Measurements from ENCODE around the gene CARS1. TPM values are rescaled to one million over a fixed set of nuclear protein-coding genes. Genes with fewer than 3 reads are reported as not detected.

Gene CARS1
- total RNA-seq, 4 donors from 2014 or later = 41.7 to 59.9 (median 54.1) TPM

- TF ChIP-seq CTCF (IDR thresholded peaks at IDR 0.05) (no peak), POLR2A (IDR thresholded peaks at IDR 0.05) (no peak)
- H3K36me3 ChIP-seq = peaks cover 0 to 30% (median 0%) of the 10 kb centered on the region in 3 donors
- DNase-seq = no peak
These were observed 34.0 kb upstream of the CARS1 start for GRCh38 chr11:3091081-3091845.

GRCh38 chr11:3090096-3090901, 33.1 kb upstream of the CARS1 start:
- H3K27me3 ChIP-seq = no peaks in the 10 kb centered on the region
- TF ChIP-seq CTCF (IDR thresholded peaks at IDR 0.05) = no peak
- TF ChIP-seq POLR2A (IDR thresholded peaks at IDR 0.05) = no peak
- no peaks in the 10 kb centered on the region for H3K4me1 ChIP-seq
- H3K36me3 ChIP-seq = peaks cover 0 to 30% (median 0%) of the 10 kb centered on the region in 3 donors
- no peak overlapping the region for H3K4me3 ChIP-seq
- no peak overlapping the region for H3K27ac ChIP-seq
- peak in 1 of 3 donors; percentile 43 for DNase-seq
- no peaks in the 10 kb centered on the region for H3K9me3 ChIP-seq

More at GRCh38 chr11:3091081-3091845, 34.0 kb upstream of the CARS1 start:
- no peaks in the 10 kb centered on the region for H3K4me1 ChIP-seq
- H3K27ac ChIP-seq = no peak overlapping the region
- H3K9me3 ChIP-seq = no peaks in the 10 kb centered on the region
- no peaks in the 10 kb centered on the region for H3K27me3 ChIP-seq
- H3K4me3 ChIP-seq = no peak overlapping the region

GRCh38 chr11:3089236-3090061, 32.2 kb upstream of the CARS1 start:
- Histone ChIP-seq H3K36me3 (peaks cover 0 to 30% (median 0%) of the 10 kb centered on the region in 3 donors), H3K27ac (no peak overlapping the region), H3K27me3 (no peaks in the 10 kb centered on the region), H3K4me1 (no peaks in the 10 kb centered on the region), H3K4me3 (no peak overlapping the region), H3K9me3 (no peaks in the 10 kb centered on the region)
- TF ChIP-seq CTCF (IDR thresholded peaks at IDR 0.05) (no peak), POLR2A (IDR thresholded peaks at IDR 0.05) (no peak)
- DNase-seq = no peak

DNA sequence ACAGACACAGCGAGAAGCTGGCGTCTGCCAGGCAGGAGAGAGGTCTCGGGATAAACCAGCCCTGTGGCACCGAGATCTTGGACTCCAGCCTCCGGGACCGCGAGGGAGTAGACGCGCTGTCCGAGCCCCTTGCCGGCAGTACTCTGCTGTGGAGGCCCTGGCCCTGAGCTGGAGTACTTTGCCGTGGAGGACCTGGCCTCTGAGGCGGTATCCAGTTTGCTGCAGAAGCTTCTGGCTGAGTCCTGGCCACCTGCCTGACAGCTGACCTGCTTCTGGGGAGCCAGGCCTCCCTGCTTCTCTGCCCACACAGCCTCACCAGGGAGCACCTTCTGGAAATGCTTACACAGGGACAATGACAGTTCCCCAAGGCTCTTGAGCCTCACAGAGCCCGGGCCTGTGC, 31.6 kb upstream of the CARS1 start:
- no peak for TF ChIP-seq CTCF (IDR thresholded peaks at IDR 0.05)
- no peak for TF ChIP-seq POLR2A (IDR thresholded peaks at IDR 0.05)
- H3K36me3 ChIP-seq = peaks cover 0 to 30% (median 0%) of the 10 kb centered on the region in 3 donors
- H3K4me3 ChIP-seq = no peak overlapping the region
- H3K9me3 ChIP-seq = no peaks in the 10 kb centered on the region
- DNase-seq = no peak
- H3K27me3 ChIP-seq = no peaks in the 10 kb centered on the region
- no peak overlapping the region for H3K27ac ChIP-seq
- H3K4me1 ChIP-seq = no peaks in the 10 kb centered on the region

Measured in Peyer's patch (tissue), 4 donors.